GM12878 (cell line): ENCODE data around the gene TSHZ2. TPM values are rescaled to one million over a fixed set of nuclear protein-coding genes. Genes with fewer than 3 reads are reported as not detected.

Source experiments
- ATAC-seq: fragments of 200-7000 bp; cut with Tn5 transposase; 3 replicates; pipeline ENCODE4 v1.9.1; 2020; ENCODE audit warnings: mild to moderate bottlenecking, moderate library complexity
- BruUV-seq: library from RNA; stranded (reverse); fragments of 400-500 nt; replicated peaks from 2 replicates; lab custom pipeline; 2021; lab: Mats Ljungman, UMichigan
- CTCF ChIA-PET: fragments of 300-600 bp; sonication (Branson Sonifier 250); formaldehyde crosslinking; extraction: SDS; loops from one replicate; lab custom pipeline; 2021; ENCODE audit warnings: inconsistent platforms; lab: Yijun Ruan, JAX
- POLR2A ChIA-PET: fragments of 350-600 bp; formaldehyde crosslinking; extraction: SDS; loops from one replicate; lab custom pipeline; 2021; ENCODE audit warnings: inconsistent platforms; lab: Charles Lee
- RAD21 ChIA-PET: fragments of 300-600 bp; sonication (Branson Sonifier 250); formaldehyde crosslinking; loops from one replicate; lab custom pipeline; 2023; ENCODE audit warnings: antibody characterized with exemption; ENCODE audit not compliant: unreplicated experiment; lab: Charles Lee
- SMC1A ChIA-PET: fragments of 300-600 bp; sonication (Branson Sonifier 250); formaldehyde crosslinking; loops from one replicate; lab custom pipeline; 2023; ENCODE audit not compliant: unreplicated experiment, uncharacterized antibody; lab: Charles Lee
- DNase-seq: peaks from one replicate; pipeline ENCODE4 v3.0.0-alpha.2; 2011; ENCODE audit warnings: low read depth, low spot score
- FAIRE-seq: peaks from 3 replicates; lab custom pipeline; 2011; peaks lifted over from hg19 to GRCh38; lab: Jason Lieb, UNC
- H2AFZ ChIP-seq: 2 replicates; pipeline ENCODE4 v1.6.0; 2011; ENCODE audit warnings: low read depth, low read length, control low read depth; ENCODE audit not compliant: control insufficient read depth
- H3K27ac ChIP-seq: 2 replicates; pipeline ENCODE4 v1.5.1; 2011; ENCODE audit warnings: control low read depth; ENCODE audit not compliant: control insufficient read depth, insufficient read depth
- H3K27me3 ChIP-seq, 2 experiments: replicated peaks in 1 of 2; 2 replicates each; pipeline versions ENCODE4 v1.6.0 to v1.6.1; 2011; ENCODE audit warnings: low read length in 1 of 2; ENCODE audit not compliant: control insufficient read depth in 2 of 2, insufficient read depth in 2 of 2
- H3K36me3 ChIP-seq, 2 experiments: 2 replicates each; pipeline ENCODE4 v1.5.1; 2011; ENCODE audit warnings: low read length in 1 of 2; ENCODE audit not compliant: control insufficient read depth in 2 of 2, insufficient read depth in 2 of 2
- H3K4me1 ChIP-seq: 2 replicates; pipeline ENCODE4 v1.6.1; 2011; ENCODE audit warnings: mild to moderate bottlenecking, low read length, moderate library complexity, mixed read lengths; ENCODE audit not compliant: control insufficient read depth, insufficient read depth
- H3K4me2 ChIP-seq: 2 replicates; pipeline ENCODE4 v1.6.0; 2011; ENCODE audit warnings: control low read depth; ENCODE audit not compliant: control insufficient read depth, insufficient read depth
- H3K4me3 ChIP-seq: fragments of 200-600 bp; sonication (generic); 2 replicates; pipeline ENCODE4 v1.5.1; 2016
- H3K79me2 ChIP-seq: 2 replicates; pipeline ENCODE4 v1.6.0; 2011; ENCODE audit warnings: low read length; ENCODE audit not compliant: control insufficient read depth, insufficient read depth
- H3K9ac ChIP-seq: 2 replicates; pipeline ENCODE4 v1.8.0; 2011; ENCODE audit warnings: low read length, control low read depth, mixed read lengths; ENCODE audit not compliant: control insufficient read depth, insufficient read depth
- H3K9me3 ChIP-seq: replicated peaks from 3 replicates; pipeline ENCODE4 v1.5.1; 2011; ENCODE audit warnings: mild to moderate bottlenecking, low read length; ENCODE audit not compliant: control insufficient read depth, insufficient read depth
- H4K20me1 ChIP-seq: 2 replicates; pipeline ENCODE4 v1.6.0; 2011; ENCODE audit not compliant: control insufficient read depth, insufficient read depth
- ZNF217 ChIP-seq: fragments of 450-650 bp; IDR thresholded peaks from 2 replicates; pipeline ENCODE4 v1.6.1; 2017; ENCODE audit warnings: antibody characterized with exemption, mild to moderate bottlenecking
- ZNF622 ChIP-seq: fragments of 450-650 bp; IDR thresholded peaks from 2 replicates; pipeline ENCODE4 v1.6.1; 2017; ENCODE audit warnings: mild to moderate bottlenecking, inconsistent platforms
- WGBS: methylation state at CpG from one replicate; pipeline ENCODE4 v1.1.6; 2016; ENCODE audit warnings: low lambda C conversion rate; ENCODE audit not compliant: insufficient replicate concordance, insufficient coverage; ENCODE audit errors: missing lambda C conversion rate; 5-methylcytosine and 5-hydroxymethylcytosine counted together
- in situ Hi-C: fragments of 300-500 bp; cut with MboI; formaldehyde crosslinking; loops from 9 replicates; pipeline ENCODE4 v1.14.3; 2018; ENCODE audit warnings: mixed read lengths
- intact Hi-C: fragments of 100-400 bp; cut with micrococcal nuclease; formaldehyde crosslinking; loops from one replicate; pipeline ENCODE4 v1.14.2; 2022; ENCODE audit not compliant: unreplicated experiment
- polyA plus RNA-seq, 11 experiments: library from polyadenylated mRNA; depleted of rRNA in 4 of 11; unstranded in 6 of 11; stranded (reverse) in 5 of 11; fragments of >200 nt; fragmentation: Nextera tagmentation in 4 of 11; fragmentation: Illumina TruSeq in 1 of 11; extraction: Ambion mirVana in 4 of 11; extraction: Trizol in 1 of 11; gene quantifications; 1 replicate in 1 of 11; 2 replicates in 10 of 11; pipeline versions ENCODE4 v1.2.1 to v1.2.3, GENCODE V29; 2011 to 2016; ENCODE audit warnings: inconsistent platforms in 2 of 11, missing spikeins in 2 of 11, low read depth in 1 of 11
- total RNA-seq, 4 experiments: library from RNA; depleted of rRNA in 3 of 4; stranded (reverse); fragments of >200 nt in 3 of 4; fragmentation: Illumina TruSeq in 1 of 4; extraction: Trizol in 1 of 4; gene quantifications; 2 replicates each; pipeline versions ENCODE4 v1.2.1 to v1.2.3, GENCODE V29; 2013 to 2021
- TF ChIP-seq, protein P1 (sequence below): fragments of 450-650 bp; IDR thresholded peaks from 2 replicates; pipeline ENCODE4 v1.6.1; 2017; ENCODE audit warnings: low read depth, mild to moderate bottlenecking, moderate library complexity
- TF ChIP-seq, protein P2 (sequence below): fragments of 450-650 bp; IDR thresholded peaks from 2 replicates; pipeline ENCODE4 v1.6.1; 2017; ENCODE audit warnings: mild to moderate bottlenecking
- TF ChIP-seq, protein P3 (sequence below): fragments of 450-650 bp; IDR thresholded peaks from 2 replicates; pipeline ENCODE4 v1.6.1; 2017; ENCODE audit warnings: antibody characterized with exemption, mild to moderate bottlenecking, moderate library complexity

Gene TSHZ2
- total and polyA plus RNA-seq, 10 of the 15 experiments (the other 5 are each of a cell fraction or from before 2014, with no cell fraction given), result 0.01 to 0.86 (median 0.13) TPM; not detected in 2

DNA sequence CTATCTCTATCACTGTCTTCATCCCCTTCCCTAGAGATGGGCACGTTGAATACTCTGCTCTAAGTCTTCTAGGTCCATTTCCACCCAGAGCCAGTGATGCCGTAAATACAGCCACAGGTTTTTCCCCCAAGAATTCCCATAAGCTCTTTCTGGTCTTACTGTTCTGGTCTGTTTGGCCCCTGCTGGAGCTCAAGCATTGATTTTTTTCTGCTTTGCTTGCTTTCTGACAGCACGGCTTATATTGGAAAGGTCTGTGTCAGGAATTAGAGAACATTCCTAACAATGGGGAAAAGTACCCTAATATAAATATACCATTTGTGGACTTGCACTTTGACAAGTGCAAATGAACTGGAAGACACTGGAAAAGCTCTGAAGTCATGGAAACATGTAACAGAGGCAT is 302.6 kb downstream of the TSHZ2 start (continued):
- TF ChIP-seq, protein P1, sequence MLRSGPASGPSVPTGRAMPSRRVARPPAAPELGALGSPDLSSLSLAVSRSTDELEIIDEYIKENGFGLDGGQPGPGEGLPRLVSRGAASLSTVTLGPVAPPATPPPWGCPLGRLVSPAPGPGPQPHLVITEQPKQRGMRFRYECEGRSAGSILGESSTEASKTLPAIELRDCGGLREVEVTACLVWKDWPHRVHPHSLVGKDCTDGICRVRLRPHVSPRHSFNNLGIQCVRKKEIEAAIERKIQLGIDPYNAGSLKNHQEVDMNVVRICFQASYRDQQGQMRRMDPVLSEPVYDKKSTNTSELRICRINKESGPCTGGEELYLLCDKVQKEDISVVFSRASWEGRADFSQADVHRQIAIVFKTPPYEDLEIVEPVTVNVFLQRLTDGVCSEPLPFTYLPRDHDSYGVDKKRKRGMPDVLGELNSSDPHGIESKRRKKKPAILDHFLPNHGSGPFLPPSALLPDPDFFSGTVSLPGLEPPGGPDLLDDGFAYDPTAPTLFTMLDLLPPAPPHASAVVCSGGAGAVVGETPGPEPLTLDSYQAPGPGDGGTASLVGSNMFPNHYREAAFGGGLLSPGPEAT, result no peak
- no peak for TF ChIP-seq ZNF217
- TF ChIP-seq, protein P2, sequence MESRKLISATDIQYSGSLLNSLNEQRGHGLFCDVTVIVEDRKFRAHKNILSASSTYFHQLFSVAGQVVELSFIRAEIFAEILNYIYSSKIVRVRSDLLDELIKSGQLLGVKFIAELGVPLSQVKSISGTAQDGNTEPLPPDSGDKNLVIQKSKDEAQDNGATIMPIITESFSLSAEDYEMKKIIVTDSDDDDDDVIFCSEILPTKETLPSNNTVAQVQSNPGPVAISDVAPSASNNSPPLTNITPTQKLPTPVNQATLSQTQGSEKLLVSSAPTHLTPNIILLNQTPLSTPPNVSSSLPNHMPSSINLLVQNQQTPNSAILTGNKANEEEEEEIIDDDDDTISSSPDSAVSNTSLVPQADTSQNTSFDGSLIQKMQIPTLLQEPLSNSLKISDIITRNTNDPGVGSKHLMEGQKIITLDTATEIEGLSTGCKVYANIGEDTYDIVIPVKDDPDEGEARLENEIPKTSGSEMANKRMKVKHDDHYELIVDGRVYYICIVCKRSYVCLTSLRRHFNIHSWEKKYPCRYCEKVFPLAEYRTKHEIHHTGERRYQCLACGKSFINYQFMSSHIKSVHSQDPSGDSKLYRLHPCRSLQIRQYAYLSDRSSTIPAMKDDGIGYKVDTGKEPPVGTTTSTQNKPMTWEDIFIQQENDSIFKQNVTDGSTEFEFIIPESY, result no peak
- TF ChIP-seq, protein P3, sequence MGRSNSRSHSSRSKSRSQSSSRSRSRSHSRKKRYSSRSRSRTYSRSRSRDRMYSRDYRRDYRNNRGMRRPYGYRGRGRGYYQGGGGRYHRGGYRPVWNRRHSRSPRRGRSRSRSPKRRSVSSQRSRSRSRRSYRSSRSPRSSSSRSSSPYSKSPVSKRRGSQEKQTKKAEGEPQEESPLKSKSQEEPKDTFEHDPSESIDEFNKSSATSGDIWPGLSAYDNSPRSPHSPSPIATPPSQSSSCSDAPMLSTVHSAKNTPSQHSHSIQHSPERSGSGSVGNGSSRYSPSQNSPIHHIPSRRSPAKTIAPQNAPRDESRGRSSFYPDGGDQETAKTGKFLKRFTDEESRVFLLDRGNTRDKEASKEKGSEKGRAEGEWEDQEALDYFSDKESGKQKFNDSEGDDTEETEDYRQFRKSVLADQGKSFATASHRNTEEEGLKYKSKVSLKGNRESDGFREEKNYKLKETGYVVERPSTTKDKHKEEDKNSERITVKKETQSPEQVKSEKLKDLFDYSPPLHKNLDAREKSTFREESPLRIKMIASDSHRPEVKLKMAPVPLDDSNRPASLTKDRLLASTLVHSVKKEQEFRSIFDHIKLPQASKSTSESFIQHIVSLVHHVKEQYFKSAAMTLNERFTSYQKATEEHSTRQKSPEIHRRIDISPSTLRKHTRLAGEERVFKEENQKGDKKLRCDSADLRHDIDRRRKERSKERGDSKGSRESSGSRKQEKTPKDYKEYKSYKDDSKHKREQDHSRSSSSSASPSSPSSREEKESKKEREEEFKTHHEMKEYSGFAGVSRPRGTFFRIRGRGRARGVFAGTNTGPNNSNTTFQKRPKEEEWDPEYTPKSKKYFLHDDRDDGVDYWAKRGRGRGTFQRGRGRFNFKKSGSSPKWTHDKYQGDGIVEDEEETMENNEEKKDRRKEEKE, result no peak
- TF ChIP-seq, all 136 proteins: peak for 0

DNA sequence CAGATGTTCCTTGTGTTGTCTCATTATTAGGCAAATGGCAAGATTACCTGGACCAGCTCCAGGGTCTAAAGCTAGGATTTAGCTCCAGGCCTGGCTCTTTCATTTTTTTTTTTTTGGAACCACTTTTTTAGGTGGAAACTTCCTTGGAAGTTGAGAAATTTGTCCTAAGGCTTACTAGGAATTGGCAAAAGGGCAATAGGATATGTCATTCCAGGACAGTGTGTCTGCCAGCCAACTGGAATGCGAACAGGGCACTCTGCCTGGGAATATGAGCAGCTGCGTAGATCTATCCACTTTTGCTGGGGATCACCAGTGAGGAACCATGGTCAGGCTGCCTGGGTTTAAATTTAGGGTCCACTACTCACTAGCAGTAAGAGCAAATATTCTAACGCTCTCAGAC is 304.0 kb downstream of the TSHZ2 start:
- CTCF ChIA-PET, result interaction anchor here (0.6 kb wide), 2 partner anchors 117 to 1094 kb away, joined by 3 to 5 read pairs; no protein-coding TSS in a partner anchor
- Histone ChIP-seq H3K4me1 (no peaks in the 10 kb centered on the region), H4K20me1 (no peaks in the 10 kb centered on the region), H3K36me3 (no peaks in the 10 kb centered on the region), H3K9ac (no peak overlapping the region), H3K4me2 (no peak overlapping the region), H3K4me3 (no peak overlapping the region), H3K79me2 (no peaks in the 10 kb centered on the region), H3K27ac (no peak overlapping the region), H3K9me3 (no peaks in the 10 kb centered on the region), H3K27me3 (no peaks in the 10 kb centered on the region; a peak in 1 of 4 replicates), H2AFZ (no peak overlapping the region)
- DNase-seq, result no peak
- in situ Hi-C loops, result no loop called here
- no TSS peak for BruUV-seq
- intact Hi-C loops, result no loop called here
- 31% methylated on average over 3 of the region's 3 CpGs for WGBS
- SMC1A ChIA-PET, result interaction anchor here (0.6 kb wide), 1 partner anchor 478 kb away, joined by 3 read pairs; no protein-coding TSS in a partner anchor
- RAD21 ChIA-PET, result no interaction called here
- FAIRE-seq, result no peak
- POLR2A ChIA-PET, result no interaction called here
- no peak for ATAC-seq
- TF ChIP-seq ZNF622, result no peak
- TF ChIP-seq, all 136 proteins: peak for 0
